ENCODE data around the gene CYRIA. TPM values are rescaled to one million over a fixed set of nuclear protein-coding genes. Genes with fewer than 3 reads are reported as not detected.

Gene CYRIA
- total RNA-seq, 6 experiments from 2014 or later: 1.6 to 6.3 (median 3.1) TPM

DNA sequence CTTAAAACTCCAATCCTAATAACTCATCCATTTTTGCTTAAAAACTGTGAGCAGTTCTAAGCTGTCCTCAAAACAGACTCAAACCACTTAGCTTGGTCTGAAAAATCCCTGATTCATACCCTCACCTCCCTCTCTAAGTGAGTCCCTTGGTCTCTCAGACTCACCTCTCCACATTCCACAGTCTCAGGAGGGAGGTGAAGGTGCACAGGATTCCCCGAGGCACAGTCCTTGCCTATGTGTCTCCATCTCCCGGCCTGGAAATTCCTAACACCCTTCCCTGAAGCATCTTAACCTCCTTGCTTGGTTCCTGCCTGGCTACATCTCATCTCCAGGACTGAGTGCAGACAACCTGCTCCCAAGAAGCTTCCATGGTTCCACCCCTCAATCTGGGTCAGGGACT is 45.0 kb downstream of the CYRIA start:
- H3K36me3 ChIP-seq: no peaks in the 10 kb centered on the region
- H3K4me1 ChIP-seq: peaks cover 0 to 14% (median 0%) of the 10 kb centered on the region in 4 donors
- no peak for ATAC-seq
- intact Hi-C loops (cut with DNase I): no loop called here
- TF ChIP-seq POLR2A (IDR thresholded peaks at IDR 0.05): no peak
- no peak overlapping the region for H3K4me3 ChIP-seq
- WGBS (ENCODE audit: insufficient coverage, low coverage, low lambda C conversion rate, missing lambda C conversion rate): 84% methylated on average over 2 of the region's 2 CpGs
- DNase-seq: no peak
- no peaks in the 10 kb centered on the region for H3K9me3 ChIP-seq
- no peak overlapping the region for H3K27ac ChIP-seq
- no peaks in the 10 kb centered on the region for H3K27me3 ChIP-seq

DNA sequence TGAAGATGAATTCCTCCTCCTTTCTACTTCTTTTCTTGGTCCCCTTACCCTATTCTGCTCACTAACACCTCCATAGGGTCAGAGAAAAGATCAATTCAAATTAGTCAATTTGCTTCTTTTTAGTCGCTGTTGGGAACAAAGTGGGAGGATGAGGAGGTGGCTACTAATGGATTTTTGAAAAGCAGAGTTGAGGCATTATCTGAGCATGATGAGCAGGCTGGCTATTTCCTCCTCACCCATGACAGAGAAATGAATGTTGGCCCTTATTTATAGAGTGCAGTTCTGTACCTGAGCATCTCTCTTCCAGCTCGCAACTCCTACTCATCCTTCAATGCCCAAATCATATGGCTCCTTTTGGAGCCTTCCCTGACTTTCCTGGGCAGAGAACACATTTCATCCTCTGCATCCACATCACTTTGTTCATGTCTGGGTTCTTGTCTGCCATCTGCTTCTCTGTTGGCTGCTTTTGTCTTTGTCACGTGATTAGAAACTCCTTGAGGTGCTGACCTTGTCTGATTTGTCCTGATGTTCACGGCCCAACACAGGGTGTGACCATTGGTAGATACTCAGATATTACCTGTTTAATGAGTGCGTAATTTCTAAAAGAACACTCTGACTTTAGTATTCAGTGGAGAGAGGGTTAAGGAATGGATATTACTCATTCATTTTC is 45.9 kb downstream of the CYRIA start:
- Histone ChIP-seq H3K4me3 (no peak overlapping the region), H3K27ac (no peak overlapping the region), H3K4me1 (peaks cover 0 to 14% (median 0%) of the 10 kb centered on the region in 4 donors), H3K9me3 (no peaks in the 10 kb centered on the region), H3K36me3 (no peaks in the 10 kb centered on the region), H3K27me3 (no peaks in the 10 kb centered on the region)
- ATAC-seq (no peak), DNase-seq (no peak)
- intact Hi-C loops (cut with DNase I): no loop called here
- TF ChIP-seq, protein P1, sequence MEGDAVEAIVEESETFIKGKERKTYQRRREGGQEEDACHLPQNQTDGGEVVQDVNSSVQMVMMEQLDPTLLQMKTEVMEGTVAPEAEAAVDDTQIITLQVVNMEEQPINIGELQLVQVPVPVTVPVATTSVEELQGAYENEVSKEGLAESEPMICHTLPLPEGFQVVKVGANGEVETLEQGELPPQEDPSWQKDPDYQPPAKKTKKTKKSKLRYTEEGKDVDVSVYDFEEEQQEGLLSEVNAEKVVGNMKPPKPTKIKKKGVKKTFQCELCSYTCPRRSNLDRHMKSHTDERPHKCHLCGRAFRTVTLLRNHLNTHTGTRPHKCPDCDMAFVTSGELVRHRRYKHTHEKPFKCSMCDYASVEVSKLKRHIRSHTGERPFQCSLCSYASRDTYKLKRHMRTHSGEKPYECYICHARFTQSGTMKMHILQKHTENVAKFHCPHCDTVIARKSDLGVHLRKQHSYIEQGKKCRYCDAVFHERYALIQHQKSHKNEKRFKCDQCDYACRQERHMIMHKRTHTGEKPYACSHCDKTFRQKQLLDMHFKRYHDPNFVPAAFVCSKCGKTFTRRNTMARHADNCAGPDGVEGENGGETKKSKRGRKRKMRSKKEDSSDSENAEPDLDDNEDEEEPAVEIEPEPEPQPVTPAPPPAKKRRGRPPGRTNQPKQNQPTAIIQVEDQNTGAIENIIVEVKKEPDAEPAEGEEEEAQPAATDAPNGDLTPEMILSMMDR (IDR thresholded peaks at IDR 0.05): no peak
- no peak for TF ChIP-seq POLR2A (IDR thresholded peaks at IDR 0.05)
- 89% methylated on average over 5 of the region's 5 CpGs for WGBS (ENCODE audit: insufficient coverage, low coverage, low lambda C conversion rate, missing lambda C conversion rate)

- Histone ChIP-seq H3K36me3 (no peaks in the 10 kb centered on the region), H3K9me3 (no peaks in the 10 kb centered on the region), H3K4me1 (peaks cover 0 to 13% (median 3%) of the 10 kb centered on the region in 4 donors), H3K27ac (peak overlapping the region in 1 of 3 donors; percentile 6), H3K27me3 (no peaks in the 10 kb centered on the region), H3K4me3 (no peak overlapping the region)
- TF ChIP-seq POLR2A (IDR thresholded peaks at IDR 0.05): no peak
- TF ChIP-seq, protein P1 (IDR thresholded peaks at IDR 0.05): peak; percentile 33 to 53 (median 38)
- intact Hi-C loops (cut with DNase I): loop anchor here in 1 of 2 donors (2.0 kb wide), 1 partner anchor 141 kb away; no protein-coding TSS in a partner anchor
- 44% methylated on average over 4 of the region's 8 CpGs for WGBS (ENCODE audit: insufficient coverage, low coverage, low lambda C conversion rate, missing lambda C conversion rate)
- ATAC-seq (peak; percentile 18 to 43 (median 36)), DNase-seq (no peak)
Measured at GRCh38 chr2:16617282-16618266, 48.1 kb downstream of the CYRIA start.
